ENCODE measurements around the gene METAP2. TPM values are rescaled to one million over a fixed set of nuclear protein-coding genes. Genes with fewer than 3 reads are reported as not detected.

METAP2 gene
- total RNA-seq, 1 donor from 2014 or later: 81.8 TPM

DNA sequence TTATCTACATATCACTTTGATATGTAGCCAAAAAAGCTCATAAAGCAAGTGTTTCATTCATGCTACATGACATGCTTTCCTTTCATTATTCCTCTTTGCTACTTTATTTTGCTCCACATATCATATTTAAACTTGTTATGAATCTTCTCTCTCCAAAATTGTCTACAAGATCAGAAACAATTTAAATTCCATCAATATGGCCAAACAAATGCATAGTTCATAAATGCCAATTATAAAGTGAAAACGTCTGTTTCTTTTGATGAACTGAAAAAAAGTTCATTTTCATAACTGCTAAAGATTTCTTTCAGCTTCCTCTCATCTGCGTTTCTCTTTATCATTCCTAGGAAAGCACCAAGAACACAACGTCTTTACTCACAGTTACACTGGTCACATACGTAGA, 54.5 kb downstream of the METAP2 start:
- Mint-ChIP-seq H3K9me3 (ENCODE audit: unreplicated experiment) (no peaks in the 10 kb centered on the region), H3K4me3 (ENCODE audit: unreplicated experiment) (no peak overlapping the region), H3K27me3 (ENCODE audit: unreplicated experiment) (no peaks in the 10 kb centered on the region), H3K4me1 (ENCODE audit: low read depth, unreplicated experiment) (no peaks in the 10 kb centered on the region), H3K36me3 (ENCODE audit: unreplicated experiment) (no peaks in the 10 kb centered on the region), H3K27ac (ENCODE audit: unreplicated experiment) (no peak overlapping the region)
- DNase-seq: no peak
- TF ChIP-seq, protein P1, sequence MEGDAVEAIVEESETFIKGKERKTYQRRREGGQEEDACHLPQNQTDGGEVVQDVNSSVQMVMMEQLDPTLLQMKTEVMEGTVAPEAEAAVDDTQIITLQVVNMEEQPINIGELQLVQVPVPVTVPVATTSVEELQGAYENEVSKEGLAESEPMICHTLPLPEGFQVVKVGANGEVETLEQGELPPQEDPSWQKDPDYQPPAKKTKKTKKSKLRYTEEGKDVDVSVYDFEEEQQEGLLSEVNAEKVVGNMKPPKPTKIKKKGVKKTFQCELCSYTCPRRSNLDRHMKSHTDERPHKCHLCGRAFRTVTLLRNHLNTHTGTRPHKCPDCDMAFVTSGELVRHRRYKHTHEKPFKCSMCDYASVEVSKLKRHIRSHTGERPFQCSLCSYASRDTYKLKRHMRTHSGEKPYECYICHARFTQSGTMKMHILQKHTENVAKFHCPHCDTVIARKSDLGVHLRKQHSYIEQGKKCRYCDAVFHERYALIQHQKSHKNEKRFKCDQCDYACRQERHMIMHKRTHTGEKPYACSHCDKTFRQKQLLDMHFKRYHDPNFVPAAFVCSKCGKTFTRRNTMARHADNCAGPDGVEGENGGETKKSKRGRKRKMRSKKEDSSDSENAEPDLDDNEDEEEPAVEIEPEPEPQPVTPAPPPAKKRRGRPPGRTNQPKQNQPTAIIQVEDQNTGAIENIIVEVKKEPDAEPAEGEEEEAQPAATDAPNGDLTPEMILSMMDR (IDR thresholded peaks at IDR 0.05; ENCODE audit: partially characterized antibody, unreplicated experiment): no peak

DNA sequence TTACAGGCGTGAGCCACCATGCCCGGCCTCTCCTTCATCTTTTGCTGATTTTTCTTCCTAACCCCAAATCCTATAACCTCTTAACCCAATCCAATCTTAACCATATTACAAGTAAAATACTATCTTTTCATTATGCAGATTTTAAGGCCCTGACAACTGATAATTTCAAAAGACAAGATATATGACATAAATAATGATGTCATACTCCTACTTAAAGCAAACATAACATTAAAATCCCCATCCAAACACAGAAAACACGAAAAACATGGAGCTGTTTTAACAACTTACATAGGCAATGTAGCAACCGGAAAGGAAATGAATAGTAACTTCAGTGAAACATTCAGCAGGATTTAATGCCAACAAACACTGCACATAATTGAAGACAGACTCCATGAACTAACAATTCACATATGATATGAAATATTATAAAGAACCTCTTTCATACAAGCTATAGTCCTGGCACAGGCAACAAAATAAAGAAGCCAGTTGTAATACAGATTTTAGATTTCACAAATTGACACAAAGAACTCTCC, 55.8 kb downstream of the METAP2 start:
- Mint-ChIP-seq H3K27me3 (ENCODE audit: unreplicated experiment) (no peaks in the 10 kb centered on the region), H3K27ac (ENCODE audit: unreplicated experiment) (no peak overlapping the region), H3K9me3 (ENCODE audit: unreplicated experiment) (no peaks in the 10 kb centered on the region), H3K4me3 (ENCODE audit: unreplicated experiment) (no peak overlapping the region), H3K36me3 (ENCODE audit: unreplicated experiment) (no peaks in the 10 kb centered on the region), H3K4me1 (ENCODE audit: low read depth, unreplicated experiment) (no peaks in the 10 kb centered on the region)
- TF ChIP-seq, protein P1 (IDR thresholded peaks at IDR 0.05; ENCODE audit: partially characterized antibody, unreplicated experiment): no peak
- no peak for DNase-seq

DNA sequence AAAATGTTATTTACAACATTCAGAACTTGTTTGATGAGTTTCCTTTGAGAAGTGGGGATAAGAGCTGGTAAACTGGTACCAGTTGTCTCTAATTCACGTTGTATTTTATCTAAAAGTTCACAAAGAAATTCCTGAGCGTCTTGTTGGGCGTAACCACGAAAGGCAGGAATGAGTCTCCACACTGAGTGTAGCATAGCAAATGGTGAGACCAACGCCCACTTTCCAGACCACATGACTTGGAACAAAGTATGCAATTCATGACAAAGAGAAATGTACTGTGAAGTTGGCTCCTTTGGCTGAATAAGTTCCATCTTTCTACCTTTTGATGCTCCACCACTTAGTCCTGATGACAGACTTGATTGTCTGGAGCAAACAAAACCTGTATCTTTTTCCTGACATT, 58.9 kb downstream of the METAP2 start:
- Mint-ChIP-seq H3K4me1 (ENCODE audit: low read depth, unreplicated experiment) (no peaks in the 10 kb centered on the region), H3K27ac (ENCODE audit: unreplicated experiment) (no peak overlapping the region), H3K36me3 (ENCODE audit: unreplicated experiment) (no peaks in the 10 kb centered on the region), H3K4me3 (ENCODE audit: unreplicated experiment) (no peak overlapping the region), H3K27me3 (ENCODE audit: unreplicated experiment) (no peaks in the 10 kb centered on the region), H3K9me3 (ENCODE audit: unreplicated experiment) (no peaks in the 10 kb centered on the region)
- no peak for DNase-seq
- TF ChIP-seq, protein P1 (IDR thresholded peaks at IDR 0.05; ENCODE audit: partially characterized antibody, unreplicated experiment): no peak

DNA sequence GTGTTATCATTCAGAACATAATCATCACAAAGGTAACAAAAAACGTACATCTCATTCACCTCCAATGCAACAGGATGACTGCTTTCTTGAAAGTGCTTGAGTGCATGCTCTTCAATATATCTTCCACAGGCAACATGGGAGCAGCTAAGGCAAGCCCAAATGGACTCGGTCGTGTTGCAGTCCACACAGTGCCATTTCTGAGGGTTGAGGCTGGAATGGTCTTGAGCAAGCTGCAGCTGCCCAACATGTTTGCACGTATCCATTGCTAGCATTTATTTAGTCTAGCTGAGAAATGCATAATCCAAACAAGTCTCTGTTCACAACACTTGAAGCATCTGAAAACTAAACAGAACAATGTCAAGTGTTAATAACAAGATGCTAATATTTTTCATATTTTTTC, 60.0 kb downstream of the METAP2 start:
- TF ChIP-seq, protein P1 (IDR thresholded peaks at IDR 0.05; ENCODE audit: partially characterized antibody, unreplicated experiment): no peak
- Mint-ChIP-seq H3K27me3 (ENCODE audit: unreplicated experiment) (no peaks in the 10 kb centered on the region), H3K9me3 (ENCODE audit: unreplicated experiment) (no peaks in the 10 kb centered on the region), H3K36me3 (ENCODE audit: unreplicated experiment) (no peaks in the 10 kb centered on the region), H3K4me1 (ENCODE audit: low read depth, unreplicated experiment) (peaks cover 5% of the 10 kb centered on the region), H3K27ac (ENCODE audit: unreplicated experiment) (no peak overlapping the region), H3K4me3 (ENCODE audit: unreplicated experiment) (no peak overlapping the region)
- DNase-seq: no peak

DNA sequence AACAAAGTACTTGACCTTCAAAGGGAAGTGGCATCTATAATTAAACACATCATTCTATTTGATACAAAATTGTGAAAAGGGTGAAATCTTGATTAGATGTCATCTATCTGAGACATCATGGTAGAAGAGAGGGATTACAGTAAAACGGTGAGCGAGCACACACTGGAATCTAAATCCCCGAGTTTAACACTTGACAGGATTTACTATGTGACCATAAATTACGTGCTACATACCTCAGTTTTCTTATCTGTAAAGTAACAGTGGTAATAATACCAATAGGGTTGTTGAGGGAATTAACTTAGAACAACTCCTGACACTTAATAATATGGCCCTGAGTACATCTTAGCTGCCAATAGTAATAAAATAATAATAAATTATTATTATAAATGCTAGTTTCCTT, 64.1 kb downstream of the METAP2 start:
- H3K4me1 Mint-ChIP-seq (ENCODE audit: low read depth, unreplicated experiment): peaks cover 5% of the 10 kb centered on the region
- no peaks in the 10 kb centered on the region for H3K36me3 Mint-ChIP-seq (ENCODE audit: unreplicated experiment)
- no peaks in the 10 kb centered on the region for H3K27me3 Mint-ChIP-seq (ENCODE audit: unreplicated experiment)
- H3K27ac Mint-ChIP-seq (ENCODE audit: unreplicated experiment): no peak overlapping the region
- no peaks in the 10 kb centered on the region for H3K9me3 Mint-ChIP-seq (ENCODE audit: unreplicated experiment)
- no peak for DNase-seq
- H3K4me3 Mint-ChIP-seq (ENCODE audit: unreplicated experiment): no peak overlapping the region
- TF ChIP-seq, protein P1 (IDR thresholded peaks at IDR 0.05; ENCODE audit: partially characterized antibody, unreplicated experiment): no peak
